A549 (cell line): ENCODE data around the gene SLC22A17. TPM values are rescaled to one million over a fixed set of nuclear protein-coding genes. Genes with fewer than 3 reads are reported as not detected.

ENCODE experiments used
- ATAC-seq, 2 experiments: fragments of 200-7000 bp in 1 of 2; fragments of >200 bp in 1 of 2; cut with Nextera tagmentation in 1 of 2; cut with Tn5 transposase in 1 of 2; 3 replicates each; pipeline versions ENCODE4 v1.8.0 to v1.9.1; 2018 to 2020; ENCODE audit warnings: mild to moderate bottlenecking in 1 of 2, moderate library complexity in 1 of 2
- CTCF ChIA-PET: fragments of 300-600 bp; sonication (Branson Sonifier 250); formaldehyde crosslinking; extraction: SDS; loops from one replicate; lab custom pipeline; 2021; ENCODE audit warnings: antibody characterized with exemption, inconsistent platforms; lab: Yijun Ruan, JAX
- POLR2A ChIA-PET: fragments of 350-600 bp; formaldehyde crosslinking; extraction: SDS; loops from one replicate; lab custom pipeline; 2021; ENCODE audit warnings: antibody characterized with exemption, inconsistent platforms; lab: Yijun Ruan, JAX
- DNase-seq, 2 experiments: peaks; one replicate each; pipeline versions ENCODE4 v3.0.0 to v3.0.0-alpha.2; 2011 to 2016; ENCODE audit warnings: low read depth in 1 of 2, low spot score in 1 of 2
- FAIRE-seq: peaks from 2 replicates; lab custom pipeline; 2011; peaks lifted over from hg19 to GRCh38; lab: Jason Lieb, UNC
- H3K27ac ChIP-seq, 2 experiments: fragments of >200 bp; sonication (Bioruptor Twin); formaldehyde crosslinking; 3 replicates each; pipeline ENCODE4 v1.5.1; 2016 to 2017
- H3K4me1 ChIP-seq: fragments of >200 bp; sonication (Bioruptor Twin); formaldehyde crosslinking; 3 replicates; pipeline ENCODE4 v1.6.1; 2016
- H3K4me2 ChIP-seq: fragments of >200 bp; sonication (Bioruptor Twin); formaldehyde crosslinking; 3 replicates; pipeline ENCODE4 v1.6.1; 2016
- H3K4me3 ChIP-seq: fragments of >200 bp; sonication (Bioruptor Twin); formaldehyde crosslinking; 3 replicates; pipeline ENCODE4 v1.5.1; 2016
- H3K9me3 ChIP-seq: fragments of >200 bp; sonication (Bioruptor Twin); formaldehyde crosslinking; 3 replicates; pipeline ENCODE4 v1.6.1; 2016
- CHD4 ChIP-seq: fragments of 200-600 bp; sonication (generic); IDR thresholded peaks from 2 replicates; pipeline ENCODE4 v1.6.1; 2016; ENCODE audit warnings: antibody characterized with exemption, mild to moderate bottlenecking, borderline replicate concordance
- ESRRA ChIP-seq: fragments of 150-350 bp; IDR thresholded peaks from 2 replicates; pipeline ENCODE4 v1.6.1; 2014; ENCODE audit warnings: mild to moderate bottlenecking, low read length, borderline replicate concordance
- FOXS1 ChIP-seq: fragments of 250-450 bp; sonication (Bioruptor Pico); IDR thresholded peaks from 2 replicates; pipeline ENCODE4 v1.5.0; 2020; ENCODE audit warnings: mild to moderate bottlenecking, moderate library complexity
- GATA3 ChIP-seq: IDR thresholded peaks from 2 replicates; pipeline ENCODE4 v1.6.1; 2012; ENCODE audit warnings: borderline replicate concordance
- HDAC2 ChIP-seq: fragments of 200-600 bp; sonication (generic); IDR thresholded peaks from 2 replicates; pipeline ENCODE4 v1.6.1; 2016
- JUNB ChIP-seq: fragments of >200 bp; sonication (Bioruptor Twin); formaldehyde crosslinking; IDR thresholded peaks from 2 replicates; pipeline ENCODE4 v1.6.1; 2016
- KDM1A ChIP-seq: fragments of 200-600 bp; sonication (generic); IDR thresholded peaks from 2 replicates; pipeline ENCODE4 v1.6.1; 2016; ENCODE audit warnings: low read depth, mild to moderate bottlenecking
- MAFK ChIP-seq: fragments of 450-650 bp; IDR thresholded peaks from 2 replicates; pipeline ENCODE4 v1.6.1; 2014; ENCODE audit not compliant: partially characterized antibody
- MAZ ChIP-seq: fragments of 150-350 bp; IDR thresholded peaks from 2 replicates; pipeline ENCODE4 v1.6.1; 2014; ENCODE audit warnings: antibody characterized with exemption, low read depth, low read length, borderline replicate concordance
- PHF8 ChIP-seq: fragments of 200-600 bp; sonication (generic); IDR thresholded peaks from 2 replicates; pipeline ENCODE4 v1.6.1; 2016; ENCODE audit warnings: low read depth, mild to moderate bottlenecking, antibody characterized with exemption, moderate library complexity, borderline replicate concordance
- POLR2AphosphoS2 ChIP-seq: conservative IDR thresholded peaks from 2 replicates; pipeline ENCODE4 v1.6.1; 2012; ENCODE audit warnings: low read length, improper control_type of control experiment, inconsistent platforms
- RAD21 ChIP-seq, 2 experiments: fragments of >200 bp in 1 of 2; sonication (Bioruptor Twin) in 1 of 2; formaldehyde crosslinking in 1 of 2; IDR thresholded peaks in 1 of 2; conservative IDR thresholded peaks in 1 of 2; 2 replicates in 1 of 2; 3 replicates in 1 of 2; pipeline ENCODE4 v1.6.1; 2012 to 2018; ENCODE audit warnings: inconsistent platforms in 1 of 2
- RCOR1 ChIP-seq: fragments of 150-350 bp; IDR thresholded peaks from 2 replicates; pipeline ENCODE4 v1.6.1; 2014; ENCODE audit warnings: antibody characterized with exemption, low read length, low read depth
- SMC3 ChIP-seq: fragments of >200 bp; sonication (Bioruptor Twin); formaldehyde crosslinking; IDR thresholded peaks from 3 replicates; pipeline ENCODE4 v1.6.1; 2018; ENCODE audit warnings: inconsistent platforms
- ZSCAN20 ChIP-seq: fragments of 250-450 bp; sonication (Bioruptor Pico); IDR thresholded peaks from 2 replicates; pipeline ENCODE4 v1.8.0; 2022; ENCODE audit warnings: mild to moderate bottlenecking, moderate library complexity
- WGBS: methylation state at CpG from one replicate; pipeline ENCODE4 v1.1.6; 2017; ENCODE audit errors: missing lambda C conversion rate; 5-methylcytosine and 5-hydroxymethylcytosine counted together
- polyA plus RNA-seq, 4 experiments: library from polyadenylated mRNA; depleted of rRNA in 3 of 4; stranded (reverse); fragments of >200 nt; fragmentation: RNase III in 1 of 4; extraction: RNeasy Plus Mini Kit Qiagen cat#74134 plus additional on column Dnase treatment in 1 of 4; gene quantifications; 2 replicates in 3 of 4; 3 replicates in 1 of 4; pipeline ENCODE4 v1.2.3, GENCODE V29; 2011 to 2017
- TF ChIP-seq, protein P1 (sequence below): fragments of >200 bp; sonication (Bioruptor Twin); formaldehyde crosslinking; IDR thresholded peaks from 2 replicates; pipeline ENCODE4 v1.6.1; 2016
- TF ChIP-seq, protein P2 (sequence below): IDR thresholded peaks from 2 replicates; pipeline ENCODE4 v1.6.1; 2012
- TF ChIP-seq, protein P3 (sequence below): IDR thresholded peaks from 2 replicates; pipeline ENCODE4 v1.6.1; 2012; ENCODE audit warnings: low read depth, borderline replicate concordance
- TF ChIP-seq, protein P4 (sequence below): fragments of 250-450 bp; sonication (Bioruptor Pico); IDR thresholded peaks from 2 replicates; pipeline ENCODE4 v1.5.0; 2021; ENCODE audit warnings: mild to moderate bottlenecking, moderate library complexity, borderline replicate concordance
- TF ChIP-seq, protein P5 (sequence below): IDR thresholded peaks from 2 replicates; pipeline ENCODE4 v1.6.1; 2012
- TF ChIP-seq, protein P6 (sequence below): fragments of >200 bp; sonication (Bioruptor Twin); formaldehyde crosslinking; IDR thresholded peaks from 3 replicates; pipeline ENCODE4 v1.6.1; 2016
- TF ChIP-seq, protein P7 (sequence below): fragments of 450-650 bp; IDR thresholded peaks from 2 replicates; pipeline ENCODE4 v1.6.1; 2014; ENCODE audit warnings: antibody characterized with exemption

The SLC22A17 gene
- polyA plus RNA-seq, 2 of the 4 experiments (the other 2 are of a cell fraction): 3.5 to 8.4 TPM

DNA sequence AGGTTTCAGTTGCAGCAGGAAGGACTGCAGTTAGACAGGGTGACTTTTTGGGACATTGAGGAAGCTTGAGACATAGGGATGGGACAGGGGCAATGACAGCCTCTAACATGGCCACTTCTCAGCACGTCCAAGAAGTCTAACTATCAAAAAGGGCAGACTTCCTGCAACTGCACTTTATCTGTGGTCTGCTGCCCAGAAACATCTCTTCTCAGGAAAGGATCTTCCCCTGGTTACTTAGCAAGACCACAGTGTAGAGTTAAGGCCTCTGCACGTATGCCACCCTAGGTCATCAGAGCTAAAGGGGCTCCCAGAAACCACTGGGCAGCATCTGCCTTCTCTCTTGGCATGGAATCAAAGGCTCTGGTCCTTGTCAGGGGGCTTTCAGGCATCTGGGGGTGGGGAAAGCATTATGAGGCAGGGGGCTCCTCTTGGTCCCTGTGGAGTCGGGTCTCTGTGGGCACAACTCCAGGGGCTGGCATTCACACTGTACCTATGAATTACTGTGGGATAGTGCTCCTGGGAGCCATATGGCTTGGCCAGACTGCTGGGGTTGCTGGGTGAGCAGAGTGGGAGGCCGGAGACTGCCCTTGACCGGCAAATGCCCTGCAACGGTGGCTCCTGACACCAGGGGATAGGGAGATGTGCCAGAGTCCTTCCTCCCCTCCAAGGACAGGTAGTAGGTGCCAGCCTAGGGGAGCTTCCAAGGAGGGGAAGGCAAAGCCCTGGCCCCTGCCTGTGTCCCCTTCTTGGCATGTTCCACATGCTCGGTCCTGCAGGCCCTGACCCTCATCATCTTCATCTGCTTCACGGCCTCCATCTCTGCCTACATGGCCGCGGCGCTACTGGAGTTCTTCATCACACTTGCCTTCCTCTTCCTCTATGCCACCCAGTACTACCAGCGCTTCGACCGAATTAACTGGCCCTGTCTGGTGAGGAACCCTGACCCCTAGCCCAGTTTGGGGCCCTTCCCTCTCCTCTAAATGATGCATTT is 25.2 kb upstream of the SLC22A17 start:
- no peak for ATAC-seq
- POLR2A ChIA-PET: no interaction called here
- no peak for DNase-seq
- H3K27ac ChIP-seq: no peak overlapping the region
- no peak overlapping the region for H3K4me3 ChIP-seq
- FAIRE-seq: no peak
- 58% methylated on average over 12 of the region's 14 CpGs for WGBS
- H3K4me1 ChIP-seq: no peaks in the 10 kb centered on the region
- CTCF ChIA-PET: interaction anchor here (0.8 to 11.1 kb wide), 10 partner anchors 8 to 112 kb away, joined by 3 to 186 read pairs (median 14); partner anchors contain the start of gene MYH7
- no peak overlapping the region for H3K4me2 ChIP-seq
- H3K9me3 ChIP-seq: no peaks in the 10 kb centered on the region
- TF ChIP-seq, protein P1, sequence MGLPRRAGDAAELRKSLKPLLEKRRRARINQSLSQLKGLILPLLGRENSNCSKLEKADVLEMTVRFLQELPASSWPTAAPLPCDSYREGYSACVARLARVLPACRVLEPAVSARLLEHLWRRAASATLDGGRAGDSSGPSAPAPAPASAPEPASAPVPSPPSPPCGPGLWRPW: no peak

DNA sequence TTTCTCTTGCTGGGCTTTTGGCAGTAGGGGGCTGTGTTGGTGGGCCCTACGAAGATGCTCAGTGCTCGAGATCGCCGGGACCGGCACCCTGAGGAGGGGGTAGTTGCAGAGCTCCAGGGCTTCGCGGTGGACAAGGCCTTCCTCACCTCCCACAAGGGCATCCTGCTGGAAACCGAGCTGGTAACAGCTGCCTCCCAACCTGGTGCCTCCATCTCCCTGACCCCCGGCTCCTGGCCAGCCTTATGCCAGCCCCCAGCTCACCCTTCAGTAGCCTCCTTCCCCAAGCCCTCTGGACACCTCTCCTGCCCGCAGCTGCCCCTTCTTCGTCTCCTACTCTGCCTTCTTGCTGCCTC is 24.5 kb upstream of the SLC22A17 start:
- Histone ChIP-seq H3K4me1 (no peaks in the 10 kb centered on the region), H3K4me3 (no peak overlapping the region), H3K27ac (no peak overlapping the region), H3K9me3 (no peaks in the 10 kb centered on the region), H3K4me2 (no peak overlapping the region)
- ChIA-PET POLR2A (no interaction called here), CTCF (interaction anchor here (0.8 to 11.1 kb wide), 8 partner anchors 8 to 111 kb away, joined by 3 to 186 read pairs (median 34); no protein-coding TSS in a partner anchor)
- TF ChIP-seq, protein P1: no peak
- no peak for TF ChIP-seq POLR2AphosphoS2
- TF ChIP-seq HDAC2: no peak
- no peak for TF ChIP-seq ESRRA
- no peak for TF ChIP-seq GATA3
- TF ChIP-seq, protein P2, sequence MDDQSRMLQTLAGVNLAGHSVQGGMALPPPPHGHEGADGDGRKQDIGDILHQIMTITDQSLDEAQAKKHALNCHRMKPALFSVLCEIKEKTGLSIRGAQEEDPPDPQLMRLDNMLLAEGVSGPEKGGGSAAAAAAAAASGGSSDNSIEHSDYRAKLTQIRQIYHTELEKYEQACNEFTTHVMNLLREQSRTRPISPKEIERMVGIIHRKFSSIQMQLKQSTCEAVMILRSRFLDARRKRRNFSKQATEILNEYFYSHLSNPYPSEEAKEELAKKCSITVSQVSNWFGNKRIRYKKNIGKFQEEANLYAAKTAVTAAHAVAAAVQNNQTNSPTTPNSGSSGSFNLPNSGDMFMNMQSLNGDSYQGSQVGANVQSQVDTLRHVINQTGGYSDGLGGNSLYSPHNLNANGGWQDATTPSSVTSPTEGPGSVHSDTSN: no peak
- no peak for FAIRE-seq
- 33% methylated on average over 4 of the region's 11 CpGs for WGBS
- DNase-seq: no peak
- no peak for ATAC-seq

DNA sequence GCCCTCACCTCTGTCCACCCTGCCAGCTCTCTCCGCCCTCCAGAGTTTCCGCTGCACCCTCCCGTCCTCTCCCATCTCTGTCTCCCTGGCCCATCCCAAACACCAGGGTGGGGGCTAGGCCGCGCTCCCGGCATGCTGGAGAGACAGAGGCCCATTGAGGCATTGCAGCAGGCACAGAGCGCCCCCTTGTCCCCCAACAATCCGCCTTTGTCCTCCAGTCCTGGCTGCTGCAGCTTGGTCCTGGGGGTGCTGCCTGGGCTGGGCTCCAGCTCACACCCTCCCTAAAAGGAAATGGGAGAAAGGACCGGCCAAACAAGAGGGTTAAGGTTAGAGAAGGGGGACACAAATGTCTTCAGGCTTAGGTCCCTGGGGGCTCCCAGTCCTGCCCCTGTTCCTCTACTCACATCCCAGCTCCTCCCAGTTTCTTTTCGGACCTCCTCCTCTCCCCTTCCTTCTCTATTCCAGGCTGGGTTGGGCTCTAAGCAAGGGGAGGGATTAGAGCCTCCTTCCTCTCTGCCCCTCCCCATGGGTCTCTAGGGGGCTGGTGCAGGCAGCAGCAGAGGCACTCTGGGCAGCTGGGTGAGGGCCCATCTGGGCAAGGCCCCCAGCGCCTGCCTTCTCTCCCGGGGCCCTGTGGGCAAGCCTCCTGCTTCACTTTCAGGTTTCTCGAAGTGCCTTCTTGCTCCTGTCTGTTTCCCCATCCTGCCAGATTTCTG is 24.0 kb upstream of the SLC22A17 start, which contains the start of gene CMTM5:
Gene CMTM5, plus strand, starts transcription at position 565 of the 716 bp plus-strand sequence. CDS start 206 bp downstream, outside the sequence.
- Histone ChIP-seq H3K27ac (no peak within 1 kb of the TSS), H3K9me3 (no peaks in the 10 kb centered on the region), H3K4me2 (no peak within 1 kb of the TSS), H3K4me3 (no peak within 1 kb of the TSS), H3K4me1 (no peaks in the 10 kb centered on the region)
- DNase-seq (no peak), FAIRE-seq (no peak), ATAC-seq (no peak)
- ChIA-PET CTCF (interaction anchor here (0.8 to 11.1 kb wide), 9 partner anchors 7 to 111 kb away, joined by 3 to 186 read pairs (median 30); no protein-coding TSS in a partner anchor), POLR2A (no interaction called here)
- 68% methylated on average over 13 of the region's 13 CpGs for WGBS
- TF ChIP-seq SMC3 (no peak), RAD21 (conservative IDR thresholded peaks at IDR 0.05 in 1 of 2, IDR thresholded peaks at IDR 0.05 in 1 of 2) (no peak), JUNB (no peak), KDM1A (no peak), ZSCAN20 (CRISPR knock-in tag) (no peak), PHF8 (no peak), FOXS1 (CRISPR knock-in tag) (no peak), MAZ (no peak), RCOR1 (no peak), MAFK (no peak), CHD4 (no peak)
- TF ChIP-seq, protein P3, sequence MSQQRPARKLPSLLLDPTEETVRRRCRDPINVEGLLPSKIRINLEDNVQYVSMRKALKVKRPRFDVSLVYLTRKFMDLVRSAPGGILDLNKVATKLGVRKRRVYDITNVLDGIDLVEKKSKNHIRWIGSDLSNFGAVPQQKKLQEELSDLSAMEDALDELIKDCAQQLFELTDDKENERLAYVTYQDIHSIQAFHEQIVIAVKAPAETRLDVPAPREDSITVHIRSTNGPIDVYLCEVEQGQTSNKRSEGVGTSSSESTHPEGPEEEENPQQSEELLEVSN: no peak
- TF ChIP-seq, protein P4, sequence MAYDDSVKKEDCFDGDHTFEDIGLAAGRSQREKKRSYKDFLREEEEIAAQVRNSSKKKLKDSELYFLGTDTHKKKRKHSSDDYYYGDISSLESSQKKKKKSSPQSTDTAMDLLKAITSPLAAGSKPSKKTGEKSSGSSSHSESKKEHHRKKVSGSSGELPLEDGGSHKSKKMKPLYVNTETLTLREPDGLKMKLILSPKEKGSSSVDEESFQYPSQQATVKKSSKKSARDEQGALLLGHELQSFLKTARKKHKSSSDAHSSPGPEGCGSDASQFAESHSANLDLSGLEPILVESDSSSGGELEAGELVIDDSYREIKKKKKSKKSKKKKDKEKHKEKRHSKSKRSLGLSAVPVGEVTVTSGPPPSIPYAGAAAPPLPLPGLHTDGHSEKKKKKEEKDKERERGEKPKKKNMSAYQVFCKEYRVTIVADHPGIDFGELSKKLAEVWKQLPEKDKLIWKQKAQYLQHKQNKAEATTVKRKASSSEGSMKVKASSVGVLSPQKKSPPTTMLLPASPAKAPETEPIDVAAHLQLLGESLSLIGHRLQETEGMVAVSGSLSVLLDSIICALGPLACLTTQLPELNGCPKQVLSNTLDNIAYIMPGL (CRISPR knock-in tag): no peak
- TF ChIP-seq, protein P5, sequence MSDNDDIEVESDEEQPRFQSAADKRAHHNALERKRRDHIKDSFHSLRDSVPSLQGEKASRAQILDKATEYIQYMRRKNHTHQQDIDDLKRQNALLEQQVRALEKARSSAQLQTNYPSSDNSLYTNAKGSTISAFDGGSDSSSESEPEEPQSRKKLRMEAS: no peak
- TF ChIP-seq, protein P6, sequence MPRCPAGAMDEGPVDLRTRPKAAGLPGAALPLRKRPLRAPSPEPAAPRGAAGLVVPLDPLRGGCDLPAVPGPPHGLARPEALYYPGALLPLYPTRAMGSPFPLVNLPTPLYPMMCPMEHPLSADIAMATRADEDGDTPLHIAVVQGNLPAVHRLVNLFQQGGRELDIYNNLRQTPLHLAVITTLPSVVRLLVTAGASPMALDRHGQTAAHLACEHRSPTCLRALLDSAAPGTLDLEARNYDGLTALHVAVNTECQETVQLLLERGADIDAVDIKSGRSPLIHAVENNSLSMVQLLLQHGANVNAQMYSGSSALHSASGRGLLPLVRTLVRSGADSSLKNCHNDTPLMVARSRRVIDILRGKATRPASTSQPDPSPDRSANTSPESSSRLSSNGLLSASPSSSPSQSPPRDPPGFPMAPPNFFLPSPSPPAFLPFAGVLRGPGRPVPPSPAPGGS: no peak
- TF ChIP-seq, protein P7, sequence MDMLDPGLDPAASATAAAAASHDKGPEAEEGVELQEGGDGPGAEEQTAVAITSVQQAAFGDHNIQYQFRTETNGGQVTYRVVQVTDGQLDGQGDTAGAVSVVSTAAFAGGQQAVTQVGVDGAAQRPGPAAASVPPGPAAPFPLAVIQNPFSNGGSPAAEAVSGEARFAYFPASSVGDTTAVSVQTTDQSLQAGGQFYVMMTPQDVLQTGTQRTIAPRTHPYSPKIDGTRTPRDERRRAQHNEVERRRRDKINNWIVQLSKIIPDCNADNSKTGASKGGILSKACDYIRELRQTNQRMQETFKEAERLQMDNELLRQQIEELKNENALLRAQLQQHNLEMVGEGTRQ: no peak
